Endothelial cell (in vitro differentiated cells): ENCODE data around the gene YPEL3. TPM values are rescaled to one million over a fixed set of nuclear protein-coding genes. Genes with fewer than 3 reads are reported as not detected.
A peak's percentile ranks its signal among the peaks of the same experiment; 100 is the strongest.

ENCODE experiments used
- DNase-seq: peaks from one replicate; pipeline ENCODE4 v3.0.0; 2021; ENCODE audit warnings: low spot score
- H3K27ac Mint-ChIP-seq: one replicate; pipeline ENCODE4 v1.8.0; 2021; ENCODE audit warnings: mixed read lengths, inconsistent platforms; ENCODE audit not compliant: unreplicated experiment
- H3K27me3 Mint-ChIP-seq: one replicate; pipeline ENCODE4 v1.8.0; 2021; ENCODE audit warnings: mild to moderate bottlenecking, moderate library complexity, mixed read lengths, inconsistent platforms; ENCODE audit not compliant: unreplicated experiment
- H3K36me3 Mint-ChIP-seq: one replicate; pipeline ENCODE4 v1.8.0; 2021; ENCODE audit warnings: mild to moderate bottlenecking, low read depth, mixed read lengths, inconsistent platforms; ENCODE audit not compliant: unreplicated experiment
- H3K4me1 Mint-ChIP-seq: one replicate; pipeline ENCODE4 v1.8.0; 2021; ENCODE audit warnings: mild to moderate bottlenecking, mixed read lengths, inconsistent platforms; ENCODE audit not compliant: unreplicated experiment
- H3K4me3 Mint-ChIP-seq: one replicate; pipeline ENCODE4 v1.8.0; 2021; ENCODE audit warnings: mild to moderate bottlenecking, mixed read lengths, inconsistent platforms; ENCODE audit not compliant: unreplicated experiment
- H3K9me3 Mint-ChIP-seq: one replicate; pipeline ENCODE4 v1.8.0; 2021; ENCODE audit warnings: mixed read lengths, inconsistent platforms; ENCODE audit not compliant: unreplicated experiment
- total RNA-seq: library from RNA; stranded (reverse); fragmentation: NEBNext Ultra II Directional; extraction: Animal tissue kit (Norgen Biotek cat#: 25700); gene quantifications from one replicate; pipeline ENCODE4 v1.2.1, GENCODE V29; 2021; ENCODE audit not compliant: unreplicated experiment
- TF ChIP-seq, protein P1 (sequence below): fragments of 200-600 bp; sonication (generic); IDR thresholded peaks from one replicate; pipeline ENCODE4 v1.5.0; 2021; ENCODE audit warnings: antibody characterized with exemption; ENCODE audit not compliant: unreplicated experiment

Gene YPEL3
- total RNA-seq, 1 donor from 2014 or later: 45.9 TPM

DNA sequence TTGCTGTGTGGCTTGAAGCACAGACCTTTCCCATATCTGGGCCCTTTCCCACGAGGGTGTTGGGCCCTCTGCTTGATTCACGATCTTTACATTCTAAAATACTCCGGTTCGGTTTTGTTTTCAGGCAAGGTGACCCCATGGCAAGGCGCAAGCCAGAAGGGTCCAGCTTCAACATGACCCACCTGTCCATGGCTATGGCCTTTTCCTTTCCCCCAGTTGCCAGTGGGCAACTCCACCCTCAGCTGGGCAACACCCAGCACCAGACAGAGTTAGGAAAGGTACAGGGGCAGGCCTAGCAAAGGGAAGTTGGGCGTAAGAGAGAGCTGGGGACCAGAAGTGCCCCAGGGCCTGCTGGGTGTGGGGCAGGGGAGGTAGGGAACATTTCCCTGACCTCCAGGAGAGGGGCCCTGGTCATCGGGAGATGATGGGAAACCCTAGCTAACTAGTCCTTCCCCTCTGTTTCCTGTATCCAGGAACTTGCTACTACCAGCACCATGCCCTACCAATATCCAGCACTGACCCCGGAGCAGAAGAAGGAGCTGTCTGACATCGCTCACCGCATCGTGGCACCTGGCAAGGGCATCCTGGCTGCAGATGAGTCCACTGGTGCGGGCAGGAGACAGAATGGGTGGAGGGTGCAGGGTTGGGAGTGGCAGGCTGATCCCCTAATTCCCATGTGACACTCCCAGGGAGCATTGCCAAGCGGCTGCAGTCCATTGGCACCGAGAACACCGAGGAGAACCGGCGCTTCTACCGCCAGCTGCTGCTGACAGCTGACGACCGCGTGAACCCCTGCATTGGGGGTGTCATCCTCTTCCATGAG is 29.0 kb downstream of the YPEL3 start:
- DNase-seq: no peak
- Mint-ChIP-seq H3K4me1 (peaks cover 14% of the 10 kb centered on the region), H3K27ac (peak overlapping the region; percentile 88), H3K27me3 (peaks cover 10% of the 10 kb centered on the region), H3K36me3 (peaks cover 28% of the 10 kb centered on the region), H3K9me3 (no peaks in the 10 kb centered on the region), H3K4me3 (peak overlapping the region; percentile 92)
- TF ChIP-seq, protein P1, sequence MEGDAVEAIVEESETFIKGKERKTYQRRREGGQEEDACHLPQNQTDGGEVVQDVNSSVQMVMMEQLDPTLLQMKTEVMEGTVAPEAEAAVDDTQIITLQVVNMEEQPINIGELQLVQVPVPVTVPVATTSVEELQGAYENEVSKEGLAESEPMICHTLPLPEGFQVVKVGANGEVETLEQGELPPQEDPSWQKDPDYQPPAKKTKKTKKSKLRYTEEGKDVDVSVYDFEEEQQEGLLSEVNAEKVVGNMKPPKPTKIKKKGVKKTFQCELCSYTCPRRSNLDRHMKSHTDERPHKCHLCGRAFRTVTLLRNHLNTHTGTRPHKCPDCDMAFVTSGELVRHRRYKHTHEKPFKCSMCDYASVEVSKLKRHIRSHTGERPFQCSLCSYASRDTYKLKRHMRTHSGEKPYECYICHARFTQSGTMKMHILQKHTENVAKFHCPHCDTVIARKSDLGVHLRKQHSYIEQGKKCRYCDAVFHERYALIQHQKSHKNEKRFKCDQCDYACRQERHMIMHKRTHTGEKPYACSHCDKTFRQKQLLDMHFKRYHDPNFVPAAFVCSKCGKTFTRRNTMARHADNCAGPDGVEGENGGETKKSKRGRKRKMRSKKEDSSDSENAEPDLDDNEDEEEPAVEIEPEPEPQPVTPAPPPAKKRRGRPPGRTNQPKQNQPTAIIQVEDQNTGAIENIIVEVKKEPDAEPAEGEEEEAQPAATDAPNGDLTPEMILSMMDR: no peak

GRCh38 chr16:30065943-30066760 is 29.9 kb downstream of the YPEL3 start:
- H3K36me3 Mint-ChIP-seq: peaks cover 28% of the 10 kb centered on the region
- H3K4me1 Mint-ChIP-seq: peaks cover 14% of the 10 kb centered on the region
- TF ChIP-seq, protein P1: no peak
- H3K27ac Mint-ChIP-seq: peak overlapping the region; percentile 88
- H3K4me3 Mint-ChIP-seq: peak overlapping the region; percentile 92
- H3K9me3 Mint-ChIP-seq: no peaks in the 10 kb centered on the region
- peaks cover 10% of the 10 kb centered on the region for H3K27me3 Mint-ChIP-seq
- DNase-seq: no peak

GRCh38 chr16:30065102-30065942 is 30.7 kb downstream of the YPEL3 start, which contains the start of gene ALDOA:
Gene ALDOA (plus strand): TSS chr16:30065760. CDS start chr16:30066898, 1,138 bp downstream.
- H3K27me3 Mint-ChIP-seq: peaks cover 12% of the 10 kb centered on the region
- peak within 1 kb of the TSS; percentile 92 for H3K4me3 Mint-ChIP-seq
- no peaks in the 10 kb centered on the region for H3K9me3 Mint-ChIP-seq
- DNase-seq: peak; percentile 94
- peaks cover 14% of the 10 kb centered on the region for H3K4me1 Mint-ChIP-seq
- TF ChIP-seq, protein P1: no peak
- peaks cover 33% of the 10 kb centered on the region for H3K36me3 Mint-ChIP-seq
- H3K27ac Mint-ChIP-seq: peak within 1 kb of the TSS; percentile 90

- Mint-ChIP-seq H3K4me3 (peak overlapping the region; percentile 91), H3K4me1 (peaks cover 14% of the 10 kb centered on the region), H3K27me3 (peaks cover 12% of the 10 kb centered on the region), H3K27ac (no peak overlapping the region), H3K9me3 (no peaks in the 10 kb centered on the region), H3K36me3 (peaks cover 29% of the 10 kb centered on the region)
- TF ChIP-seq, protein P1: no peak
- DNase-seq: no peak
Observed at GRCh38 chr16:30064729-30065101, 31.3 kb downstream of the YPEL3 start.
